Measurements from ENCODE around the gene ARHGAP24.

ARHGAP24 gene

GRCh38 chr4:85940151-85940550 lies 465.2 kb downstream of the ARHGAP24 start:
- no peaks in the 10 kb centered on the region for H3F3A ChIP-seq (ENCODE audit: insufficient read depth)
- no peaks in the 10 kb centered on the region for H3K9me3 ChIP-seq (ENCODE audit: insufficient read depth, low read length)
- TF ChIP-seq EZH2phosphoT487 (conservative IDR thresholded peaks at IDR 0.05; ENCODE audit: low read length), result no peak
- no peak for TF ChIP-seq CTCF (IDR thresholded peaks at IDR 0.05; ENCODE audit: insufficient read depth, low read length, poor library complexity, severe bottlenecking)
- no peak overlapping the region for H3K27ac ChIP-seq (ENCODE audit: low read depth, low read length)
- H3K4me3 ChIP-seq (ENCODE audit: insufficient read depth, low read length, poor library complexity, severe bottlenecking), result no peak overlapping the region
- H3K27me3 ChIP-seq (ENCODE audit: low read length), result no peaks in the 10 kb centered on the region
- no peaks in the 10 kb centered on the region for H4K20me1 ChIP-seq (ENCODE audit: low read depth, low read length)
- H3K79me2 ChIP-seq (ENCODE audit: insufficient read depth, low read length), result no peaks in the 10 kb centered on the region
- no peaks in the 10 kb centered on the region for H3K9me2 ChIP-seq (replicated peaks; ENCODE audit: insufficient read depth, low read length)
- H3K4me2 ChIP-seq (ENCODE audit: low read depth, low read length, poor library complexity, severe bottlenecking), result no peak overlapping the region
- no peak overlapping the region for H2AFZ ChIP-seq (ENCODE audit: low read depth, low read length, severe bottlenecking)
- no peaks in the 10 kb centered on the region for H3K36me3 ChIP-seq (ENCODE audit: low read length)
- no peak overlapping the region for H3K9ac ChIP-seq (ENCODE audit: low read length)

GRCh38 chr4:85942107-85942506 lies 467.2 kb downstream of the ARHGAP24 start:
- Histone ChIP-seq H3K4me3 (ENCODE audit: insufficient read depth, low read length, poor library complexity, severe bottlenecking) (no peak overlapping the region), H3K36me3 (ENCODE audit: low read length) (no peaks in the 10 kb centered on the region), H3K9me2 (replicated peaks; ENCODE audit: insufficient read depth, low read length) (no peaks in the 10 kb centered on the region), H3K9me3 (ENCODE audit: insufficient read depth, low read length) (no peaks in the 10 kb centered on the region), H4K20me1 (ENCODE audit: low read depth, low read length) (no peaks in the 10 kb centered on the region), H3K79me2 (ENCODE audit: insufficient read depth, low read length) (no peaks in the 10 kb centered on the region), H3K27me3 (ENCODE audit: low read length) (no peaks in the 10 kb centered on the region), H3F3A (ENCODE audit: insufficient read depth) (no peaks in the 10 kb centered on the region), H3K4me2 (ENCODE audit: low read depth, low read length, poor library complexity, severe bottlenecking) (no peak overlapping the region), H3K9ac (ENCODE audit: low read length) (no peak overlapping the region), H2AFZ (ENCODE audit: low read depth, low read length, severe bottlenecking) (no peak overlapping the region), H3K27ac (ENCODE audit: low read depth, low read length) (no peak overlapping the region)
- TF ChIP-seq EZH2phosphoT487 (conservative IDR thresholded peaks at IDR 0.05; ENCODE audit: low read length) (no peak), CTCF (IDR thresholded peaks at IDR 0.05; ENCODE audit: insufficient read depth, low read length, poor library complexity, severe bottlenecking) (no peak)

- Histone ChIP-seq H4K20me1 (ENCODE audit: low read depth, low read length) (no peaks in the 10 kb centered on the region), H3K79me2 (ENCODE audit: insufficient read depth, low read length) (no peaks in the 10 kb centered on the region), H3K9ac (ENCODE audit: low read length) (no peak overlapping the region), H3K9me2 (replicated peaks; ENCODE audit: insufficient read depth, low read length) (no peaks in the 10 kb centered on the region), H2AFZ (ENCODE audit: low read depth, low read length, severe bottlenecking) (no peak overlapping the region), H3K4me3 (ENCODE audit: insufficient read depth, low read length, poor library complexity, severe bottlenecking) (no peak overlapping the region), H3K9me3 (ENCODE audit: insufficient read depth, low read length) (no peaks in the 10 kb centered on the region), H3K4me2 (ENCODE audit: low read depth, low read length, poor library complexity, severe bottlenecking) (no peak overlapping the region), H3K36me3 (ENCODE audit: low read length) (no peaks in the 10 kb centered on the region), H3F3A (ENCODE audit: insufficient read depth) (no peaks in the 10 kb centered on the region), H3K27ac (ENCODE audit: low read depth, low read length) (no peak overlapping the region), H3K27me3 (ENCODE audit: low read length) (no peaks in the 10 kb centered on the region)
- TF ChIP-seq CTCF (IDR thresholded peaks at IDR 0.05; ENCODE audit: insufficient read depth, low read length, poor library complexity, severe bottlenecking) (no peak), EZH2phosphoT487 (conservative IDR thresholded peaks at IDR 0.05; ENCODE audit: low read length) (no peak)
These were observed 471.9 kb downstream of the ARHGAP24 start for GRCh38 chr4:85946821-85947220.
